Testis (tissue), 3 donors: ENCODE data around the gene KCNT2. TPM values are rescaled to one million over a fixed set of nuclear protein-coding genes. Genes with fewer than 3 reads are reported as not detected.

Experiments used
- DNase-seq: peaks from one replicate; pipeline ENCODE4 v3.0.0-alpha.2; 2019
- H3K27ac ChIP-seq, 2 donors: fragments of 200-600 bp; sonication (generic); one replicate each; pipeline ENCODE4 v1.5.1; 2019
- H3K27me3 ChIP-seq: fragments of 200-600 bp; sonication (generic); one replicate; pipeline ENCODE4 v1.5.1; 2019
- H3K36me3 ChIP-seq: fragments of 200-600 bp; sonication (generic); one replicate; pipeline ENCODE4 v1.5.1; 2017; ENCODE audit warnings: low read depth; ENCODE audit errors: missing control alignments
- H3K4me1 ChIP-seq: fragments of 200-600 bp; sonication (generic); one replicate; pipeline ENCODE4 v1.5.1; 2019
- H3K4me3 ChIP-seq, 2 donors: fragments of 200-600 bp; sonication (generic); one replicate each; pipeline ENCODE4 v1.5.1; 2017 to 2019
- H3K9me3 ChIP-seq: fragments of 200-600 bp; sonication (generic); one replicate; pipeline ENCODE4 v1.5.1; 2017
- POLR2A ChIP-seq: fragments of 450-650 bp; IDR thresholded peaks from one replicate; pipeline ENCODE4 v1.6.1; 2017; ENCODE audit warnings: antibody characterized with exemption, mild to moderate bottlenecking, moderate library complexity
- WGBS, 2 donors: methylation state at CpG; one replicate each; pipeline ENCODE4 v1.1.5; 2018; 5-methylcytosine and 5-hydroxymethylcytosine counted together
- intact Hi-C: fragments of 100-400 bp; cut with DNase I; formaldehyde crosslinking; loops from one replicate; pipeline ENCODE4 v1.15.1; 2023; ENCODE audit warnings: low total_unique reads
- polyA plus RNA-seq: library from polyadenylated mRNA; stranded (reverse); fragments of 350-450 nt; fragmentation: Illumina TruSeq; extraction: RNeasy Lipid Tissue Mini Kit (QIAGEN cat#74804); gene quantifications from one replicate; pipeline ENCODE4 v1.2.3, GENCODE V29; 2014; ENCODE audit warnings: low read depth, low replicate concordance; ENCODE audit not compliant: insufficient read depth
- total RNA-seq, 2 donors: library from RNA; depleted of rRNA; stranded (reverse); fragments of >200 nt; gene quantifications; one replicate each; pipeline ENCODE4 v1.2.3, GENCODE V29; 2016
- TF ChIP-seq, protein P1 (sequence below), 3 experiments: fragments of 450-650 bp in 2 of 3; fragments of 200-600 bp in 1 of 3; sonication (generic) in 1 of 3; IDR thresholded peaks; one replicate each; pipeline ENCODE4 v1.5.1; 2016 to 2019; ENCODE audit warnings: antibody characterized with exemption in 3 of 3, mild to moderate bottlenecking in 2 of 3, moderate library complexity in 1 of 3

Gene KCNT2
- total and polyA plus RNA-seq, 3 donors from 2014 or later: 2.7 to 3.9 (median 3.2) TPM

DNA sequence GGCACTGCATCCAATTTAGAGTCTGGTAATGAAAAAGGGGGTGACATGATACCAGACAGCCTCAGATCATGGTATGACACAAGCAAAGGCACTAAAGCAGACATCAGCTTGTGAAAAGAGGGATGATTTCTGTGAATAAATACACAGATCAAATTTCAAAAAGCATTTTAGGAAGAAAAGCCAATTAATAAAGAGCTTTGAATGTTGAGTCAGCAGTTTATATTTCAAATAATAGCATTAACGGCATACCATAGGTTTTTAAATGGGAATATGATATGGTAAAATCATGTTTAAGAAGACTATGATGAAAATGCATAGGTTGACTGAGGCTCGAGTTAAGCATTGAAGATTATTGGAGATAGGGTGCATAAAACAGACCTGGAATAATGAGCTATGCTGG is 13.5 kb downstream of the KCNT2 start:
- no peak for DNase-seq
- Histone ChIP-seq H3K27ac (no peak overlapping the region), H3K4me1 (no peaks in the 10 kb centered on the region), H3K36me3 (no peaks in the 10 kb centered on the region), H3K27me3 (no peaks in the 10 kb centered on the region), H3K4me3 (no peak overlapping the region), H3K9me3 (no peaks in the 10 kb centered on the region)
- intact Hi-C loops: no loop called here
- 74 to 87% methylated on average over 2 of the region's 2 CpGs for WGBS, 2 donors
- TF ChIP-seq, protein P1, sequence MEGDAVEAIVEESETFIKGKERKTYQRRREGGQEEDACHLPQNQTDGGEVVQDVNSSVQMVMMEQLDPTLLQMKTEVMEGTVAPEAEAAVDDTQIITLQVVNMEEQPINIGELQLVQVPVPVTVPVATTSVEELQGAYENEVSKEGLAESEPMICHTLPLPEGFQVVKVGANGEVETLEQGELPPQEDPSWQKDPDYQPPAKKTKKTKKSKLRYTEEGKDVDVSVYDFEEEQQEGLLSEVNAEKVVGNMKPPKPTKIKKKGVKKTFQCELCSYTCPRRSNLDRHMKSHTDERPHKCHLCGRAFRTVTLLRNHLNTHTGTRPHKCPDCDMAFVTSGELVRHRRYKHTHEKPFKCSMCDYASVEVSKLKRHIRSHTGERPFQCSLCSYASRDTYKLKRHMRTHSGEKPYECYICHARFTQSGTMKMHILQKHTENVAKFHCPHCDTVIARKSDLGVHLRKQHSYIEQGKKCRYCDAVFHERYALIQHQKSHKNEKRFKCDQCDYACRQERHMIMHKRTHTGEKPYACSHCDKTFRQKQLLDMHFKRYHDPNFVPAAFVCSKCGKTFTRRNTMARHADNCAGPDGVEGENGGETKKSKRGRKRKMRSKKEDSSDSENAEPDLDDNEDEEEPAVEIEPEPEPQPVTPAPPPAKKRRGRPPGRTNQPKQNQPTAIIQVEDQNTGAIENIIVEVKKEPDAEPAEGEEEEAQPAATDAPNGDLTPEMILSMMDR (IDR thresholded peaks at IDR 0.05): no peak
- no peak for TF ChIP-seq POLR2A

- H3K27me3 ChIP-seq: no peaks in the 10 kb centered on the region
- no peak overlapping the region for H3K4me3 ChIP-seq
- intact Hi-C loops: no loop called here
- H3K27ac ChIP-seq: no peak overlapping the region
- H3K9me3 ChIP-seq: no peaks in the 10 kb centered on the region
- no peak for DNase-seq
- H3K4me1 ChIP-seq: no peaks in the 10 kb centered on the region
- no peaks in the 10 kb centered on the region for H3K36me3 ChIP-seq
- TF ChIP-seq POLR2A: no peak
- TF ChIP-seq, protein P1 (IDR thresholded peaks at IDR 0.05): no peak
Observed at GRCh38 chr1:196593955-196594354, 14.3 kb downstream of the KCNT2 start.

DNA sequence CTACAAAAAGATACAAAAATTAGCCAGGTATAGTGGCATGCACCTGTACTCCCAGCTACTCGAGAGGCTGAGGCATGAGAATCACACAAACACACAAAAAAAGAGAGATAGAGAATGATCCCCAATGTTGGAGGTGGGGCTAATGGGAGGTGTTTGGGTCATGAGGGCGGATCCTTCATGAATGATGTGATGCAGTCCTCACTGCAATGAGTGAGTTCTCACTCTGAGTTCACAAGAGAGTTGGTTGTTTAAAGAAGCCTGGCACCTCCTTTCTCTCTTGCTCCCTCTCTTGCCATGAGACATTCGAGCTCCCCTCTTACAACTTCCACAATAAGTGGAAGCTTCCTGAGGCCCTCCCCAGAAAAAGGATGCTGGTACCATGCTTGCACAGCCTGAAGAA is 17.3 kb downstream of the KCNT2 start:
- H3K27ac ChIP-seq: no peak overlapping the region
- no peaks in the 10 kb centered on the region for H3K4me1 ChIP-seq
- 94% methylated on average over 3 of the region's 3 CpGs for WGBS, 2 donors
- TF ChIP-seq, protein P1 (IDR thresholded peaks at IDR 0.05): no peak
- TF ChIP-seq POLR2A: no peak
- H3K36me3 ChIP-seq: no peaks in the 10 kb centered on the region
- H3K4me3 ChIP-seq: no peak overlapping the region
- intact Hi-C loops: no loop called here
- DNase-seq: no peak
- no peaks in the 10 kb centered on the region for H3K9me3 ChIP-seq
- no peaks in the 10 kb centered on the region for H3K27me3 ChIP-seq

DNA sequence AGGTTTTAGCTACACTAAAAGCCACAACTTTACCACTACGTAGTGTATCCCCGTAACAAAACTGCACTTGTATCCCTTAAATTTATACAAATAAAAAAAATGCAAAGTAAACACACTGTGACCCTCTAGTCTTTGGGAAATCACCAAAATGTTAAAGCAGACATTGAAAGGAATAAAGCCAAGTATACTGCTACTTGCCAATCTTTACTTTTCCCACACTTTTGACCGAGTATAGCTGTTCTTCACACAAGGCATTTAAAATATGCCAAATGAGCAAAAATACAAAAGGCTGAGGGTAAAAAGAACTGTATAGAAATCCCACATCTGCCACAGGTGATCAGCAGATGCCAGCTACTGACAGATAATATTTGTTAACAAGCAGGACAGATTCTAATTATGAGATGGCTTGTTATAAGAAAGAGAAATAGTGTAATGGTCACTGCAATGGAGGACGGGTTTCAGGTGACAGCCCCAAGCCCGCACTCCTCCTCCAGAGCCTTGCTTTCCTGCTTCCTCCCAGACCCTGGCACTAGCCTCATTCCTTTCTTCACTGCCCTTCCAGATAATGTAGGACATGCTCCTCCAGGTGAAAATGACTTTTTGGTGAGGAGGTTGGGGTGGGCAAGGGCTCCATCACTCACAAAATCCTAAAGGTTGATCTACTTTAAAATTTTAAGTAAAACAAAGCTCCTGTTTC is 18.1 kb downstream of the KCNT2 start:
- Histone ChIP-seq H3K4me3 (no peak overlapping the region), H3K9me3 (no peaks in the 10 kb centered on the region), H3K27ac (no peak overlapping the region), H3K4me1 (no peaks in the 10 kb centered on the region), H3K27me3 (no peaks in the 10 kb centered on the region), H3K36me3 (no peaks in the 10 kb centered on the region)
- intact Hi-C loops: no loop called here
- TF ChIP-seq POLR2A: no peak
- TF ChIP-seq, protein P1 (IDR thresholded peaks at IDR 0.05): no peak
- DNase-seq: no peak
- WGBS, 2 donors: 85 to 88% methylated on average over 5 of the region's 5 CpGs

DNA sequence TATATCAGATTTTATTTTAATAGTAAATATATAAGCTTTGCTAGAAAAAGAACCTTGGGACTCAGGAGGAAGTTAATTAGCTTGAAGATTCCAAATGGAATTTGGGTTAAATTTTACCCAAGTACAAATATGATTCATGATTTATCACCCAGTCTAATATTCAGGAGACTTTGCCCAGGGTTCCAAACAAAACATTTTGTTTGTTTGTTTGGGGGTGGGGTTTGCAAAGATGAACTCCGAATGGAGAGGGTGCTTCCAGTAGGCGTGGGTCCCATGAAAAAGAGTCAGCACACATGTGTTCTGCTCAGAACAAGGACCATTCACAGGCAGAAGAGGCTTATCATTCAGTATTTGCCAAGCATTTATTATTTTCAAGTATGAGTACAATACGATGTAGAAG is 23.5 kb downstream of the KCNT2 start:
- no peaks in the 10 kb centered on the region for H3K27me3 ChIP-seq
- H3K4me1 ChIP-seq: no peaks in the 10 kb centered on the region
- no peak overlapping the region for H3K4me3 ChIP-seq
- H3K27ac ChIP-seq: no peak overlapping the region
- TF ChIP-seq, protein P1 (IDR thresholded peaks at IDR 0.05): no peak
- TF ChIP-seq POLR2A: no peak
- intact Hi-C loops: no loop called here
- WGBS, 2 donors: 73 to 76% methylated on average over 3 of the region's 3 CpGs
- no peak for DNase-seq
- no peaks in the 10 kb centered on the region for H3K36me3 ChIP-seq
- no peaks in the 10 kb centered on the region for H3K9me3 ChIP-seq
